Activated T-helper 17 cell treated with anti-CD3 and anti-CD28 coated beads, Interleukin-2, amount 50 U/mL, for 72 hours (primary cell): ENCODE results near the gene UBXN6. TPM values are rescaled to one million over a fixed set of nuclear protein-coding genes. Genes with fewer than 3 reads are reported as not detected.

Experiments
- ATAC-seq: fragments of 150-1000 bp; cut with Tn5 transposase; replicated peaks from 2 replicates; pipeline ENCODE4 v1.10.0; 2021; ENCODE audit warnings: mild to moderate bottlenecking, moderate library complexity
- H3K27ac Mint-ChIP-seq: one replicate; pipeline ENCODE4 v1.8.0; 2022; ENCODE audit warnings: mixed read lengths
- H3K27me3 Mint-ChIP-seq: one replicate; pipeline ENCODE4 v1.8.0; 2022; ENCODE audit warnings: mixed read lengths
- H3K36me3 Mint-ChIP-seq: one replicate; pipeline ENCODE4 v1.8.0; 2022; ENCODE audit warnings: low read depth, mild to moderate bottlenecking, mixed read lengths
- H3K4me1 Mint-ChIP-seq: one replicate; pipeline ENCODE4 v1.8.0; 2022; ENCODE audit warnings: mixed read lengths
- H3K4me3 Mint-ChIP-seq: one replicate; pipeline ENCODE4 v1.8.0; 2022; ENCODE audit warnings: mild to moderate bottlenecking, mixed read lengths
- H3K9me3 Mint-ChIP-seq: one replicate; pipeline ENCODE4 v1.8.0; 2022; ENCODE audit warnings: mixed read lengths
- total RNA-seq, 2 donors: library from RNA; stranded (reverse); gene quantifications; one replicate each; pipeline ENCODE4 v1.2.3, GENCODE V29; 2022

Gene UBXN6
- total RNA-seq, 2 donors from 2014 or later: 37.4 to 40.1 TPM

DNA sequence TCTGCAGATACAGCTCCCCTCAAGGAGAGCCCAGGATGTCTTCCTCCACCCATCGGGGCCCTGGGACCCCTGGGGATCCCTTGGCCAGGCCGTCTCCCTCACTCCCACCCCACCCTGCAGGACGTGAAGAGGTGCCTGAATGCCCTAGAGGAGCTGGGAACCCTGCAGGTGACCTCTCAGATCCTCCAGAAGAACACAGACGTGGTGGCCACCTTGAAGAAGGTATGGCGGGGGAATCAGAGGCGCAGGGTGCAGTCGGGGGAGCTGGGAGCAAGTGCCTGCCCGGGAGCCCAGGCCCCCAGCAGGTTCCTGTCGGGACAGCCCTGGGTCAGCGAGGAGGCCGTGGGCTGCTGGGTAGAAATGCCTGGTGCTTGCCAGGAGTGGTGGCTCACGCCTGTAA lies 41.1 kb upstream of the UBXN6 start:
- no peaks in the 10 kb centered on the region for H3K4me1 Mint-ChIP-seq
- H3K4me3 Mint-ChIP-seq: no peak overlapping the region
- peaks cover 35% of the 10 kb centered on the region for H3K36me3 Mint-ChIP-seq
- ATAC-seq: no peak
- H3K27me3 Mint-ChIP-seq: no peaks in the 10 kb centered on the region
- no peak overlapping the region for H3K27ac Mint-ChIP-seq
- H3K9me3 Mint-ChIP-seq: no peaks in the 10 kb centered on the region

- Mint-ChIP-seq H3K4me3 (no peak overlapping the region), H3K36me3 (peaks cover 35% of the 10 kb centered on the region), H3K27me3 (no peaks in the 10 kb centered on the region), H3K27ac (no peak overlapping the region), H3K4me1 (no peaks in the 10 kb centered on the region), H3K9me3 (no peaks in the 10 kb centered on the region)
- ATAC-seq: no peak
Measured at GRCh38 chr19:4497770-4498389, 40.3 kb upstream of the UBXN6 start.

DNA sequence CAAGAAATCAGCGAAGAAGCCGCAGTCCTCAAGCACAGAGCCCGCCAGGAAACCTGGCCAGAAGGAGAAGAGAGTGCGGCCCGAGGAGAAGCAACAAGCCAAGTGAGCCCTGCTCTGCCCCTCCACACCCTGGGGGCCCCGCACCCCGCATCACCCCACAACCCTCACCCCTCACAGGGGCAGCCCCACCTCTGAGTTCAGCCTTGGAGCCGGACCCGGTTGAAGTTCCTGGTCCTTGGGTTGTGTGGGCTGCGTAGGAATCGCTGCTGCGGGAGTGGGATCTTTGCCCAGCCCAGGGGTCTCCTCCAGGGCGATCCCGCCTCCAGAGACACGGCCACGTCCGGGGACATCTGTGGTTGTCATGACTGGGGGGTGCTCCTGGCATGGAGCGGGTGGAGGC lies 38.7 kb upstream of the UBXN6 start:
- ATAC-seq: no peak
- Mint-ChIP-seq H3K27me3 (no peaks in the 10 kb centered on the region), H3K4me1 (no peaks in the 10 kb centered on the region)

GRCh38 chr19:4495471-4495870 lies 37.9 kb upstream of the UBXN6 start:
- no peak overlapping the region for H3K27ac Mint-ChIP-seq
- ATAC-seq: no peak
- no peaks in the 10 kb centered on the region for H3K27me3 Mint-ChIP-seq
- no peaks in the 10 kb centered on the region for H3K9me3 Mint-ChIP-seq
- peaks cover 29% of the 10 kb centered on the region for H3K36me3 Mint-ChIP-seq
- H3K4me1 Mint-ChIP-seq: no peaks in the 10 kb centered on the region
- H3K4me3 Mint-ChIP-seq: no peak overlapping the region

More for the DNA sequence above, 38.7 kb upstream of the UBXN6 start:
- Mint-ChIP-seq H3K27ac (no peak overlapping the region), H3K36me3 (peaks cover 35% of the 10 kb centered on the region), H3K9me3 (no peaks in the 10 kb centered on the region), H3K4me3 (no peak overlapping the region)

- peaks cover 21% of the 10 kb centered on the region for H3K36me3 Mint-ChIP-seq
- H3K27ac Mint-ChIP-seq: no peak overlapping the region
- no peaks in the 10 kb centered on the region for H3K27me3 Mint-ChIP-seq
- no peaks in the 10 kb centered on the region for H3K9me3 Mint-ChIP-seq
- ATAC-seq: no peak
- no peaks in the 10 kb centered on the region for H3K4me1 Mint-ChIP-seq
- H3K4me3 Mint-ChIP-seq: no peak overlapping the region
Measured at GRCh38 chr19:4494691-4495064, 37.1 kb upstream of the UBXN6 start.

DNA sequence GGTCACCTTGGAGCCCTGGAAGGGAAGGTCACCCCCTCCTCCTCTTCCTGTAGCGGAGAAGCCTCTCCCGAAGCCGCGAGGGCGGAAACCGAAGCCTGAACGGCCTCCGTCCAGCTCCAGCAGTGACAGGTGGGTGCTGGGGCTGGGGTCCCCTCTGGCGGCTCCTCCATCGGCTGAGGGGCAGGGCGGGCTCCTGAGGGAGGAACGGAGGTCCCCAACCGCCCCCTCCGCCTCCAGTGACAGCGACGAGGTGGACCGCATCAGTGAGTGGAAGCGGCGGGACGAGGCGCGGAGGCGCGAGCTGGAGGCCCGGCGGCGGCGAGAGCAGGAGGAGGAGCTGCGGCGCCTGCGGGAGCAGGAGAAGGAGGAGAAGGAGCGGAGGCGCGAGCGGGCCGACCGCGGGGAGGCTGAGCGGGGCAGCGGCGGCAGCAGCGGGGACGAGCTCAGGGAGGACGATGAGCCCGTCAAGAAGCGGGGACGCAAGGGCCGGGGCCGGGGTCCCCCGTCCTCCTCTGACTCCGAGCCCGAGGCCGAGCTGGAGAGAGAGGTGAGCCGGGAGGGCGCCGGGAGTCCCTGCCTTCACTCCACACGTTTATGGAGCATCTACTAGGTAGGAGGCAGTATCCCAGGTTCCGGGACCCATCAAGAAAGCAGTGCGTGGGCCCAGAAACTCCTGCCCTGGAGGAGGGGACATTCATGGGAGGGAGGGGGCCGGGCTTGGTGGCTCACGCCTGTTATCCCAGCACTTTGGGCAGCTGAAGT lies 36.5 kb upstream of the UBXN6 start:
- Mint-ChIP-seq H3K4me1 (no peaks in the 10 kb centered on the region), H3K27me3 (no peaks in the 10 kb centered on the region), H3K9me3 (no peaks in the 10 kb centered on the region), H3K36me3 (peaks cover 16% of the 10 kb centered on the region), H3K4me3 (no peak overlapping the region), H3K27ac (no peak overlapping the region)
- no peak for ATAC-seq

DNA sequence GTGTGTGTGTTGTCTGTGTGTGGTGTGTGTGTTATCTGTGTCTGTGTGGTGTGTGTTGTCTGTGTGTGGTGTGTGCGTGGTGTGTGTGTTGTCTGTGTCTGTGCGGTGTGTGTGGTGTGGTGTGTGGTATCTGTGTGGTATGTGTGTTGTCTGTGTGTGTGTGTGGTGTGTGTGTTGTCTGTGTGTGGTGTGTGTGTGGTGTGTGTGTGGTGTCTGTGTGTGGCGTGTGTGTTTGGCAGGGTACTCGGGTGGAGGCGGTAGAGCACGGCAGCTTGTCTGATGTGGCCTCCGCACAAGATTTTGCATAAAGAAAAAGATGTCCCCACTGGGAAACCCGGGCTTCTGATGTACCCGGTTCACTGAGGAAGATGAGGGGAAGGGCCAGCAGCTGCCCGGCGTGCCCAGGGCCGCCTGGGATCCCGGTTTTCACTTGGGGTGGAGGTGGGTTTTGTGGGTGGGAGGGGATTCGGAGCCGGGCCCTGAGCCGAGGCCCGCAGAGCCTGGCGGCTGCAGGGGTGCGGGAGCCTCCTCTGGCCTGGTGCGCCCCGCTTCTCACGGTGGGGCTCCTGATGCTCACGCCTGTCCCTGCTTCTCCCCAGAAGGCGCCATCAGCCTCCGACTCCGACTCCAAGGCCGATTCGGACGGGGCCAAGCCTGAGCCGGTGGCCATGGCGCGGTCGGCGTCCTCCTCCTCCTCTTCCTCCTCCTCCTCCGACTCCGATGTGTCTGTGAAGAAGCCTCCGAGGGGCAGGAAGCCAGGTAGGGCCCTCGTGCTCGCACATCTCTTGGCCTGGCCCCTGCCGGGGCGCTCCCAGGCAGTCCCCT lies 35.7 kb upstream of the UBXN6 start:
- Mint-ChIP-seq H3K36me3 (peaks cover 15% of the 10 kb centered on the region), H3K9me3 (no peaks in the 10 kb centered on the region), H3K4me3 (no peak overlapping the region)

GRCh38 chr19:4492337-4493103 lies 34.9 kb upstream of the UBXN6 start:
- no peak overlapping the region for H3K27ac Mint-ChIP-seq
- no peaks in the 10 kb centered on the region for H3K27me3 Mint-ChIP-seq
- ATAC-seq: no peak
- no peaks in the 10 kb centered on the region for H3K9me3 Mint-ChIP-seq
- H3K36me3 Mint-ChIP-seq: peaks cover 15% of the 10 kb centered on the region
- H3K4me3 Mint-ChIP-seq: no peak overlapping the region
- no peaks in the 10 kb centered on the region for H3K4me1 Mint-ChIP-seq

More for the DNA sequence above, 35.7 kb upstream of the UBXN6 start:
- H3K4me1 Mint-ChIP-seq: no peaks in the 10 kb centered on the region
- no peak for ATAC-seq
- no peak overlapping the region for H3K27ac Mint-ChIP-seq
- H3K27me3 Mint-ChIP-seq: no peaks in the 10 kb centered on the region

GRCh38 chr19:4491446-4491845 lies 33.9 kb upstream of the UBXN6 start:
- H3K27ac Mint-ChIP-seq: no peak overlapping the region
- no peaks in the 10 kb centered on the region for H3K9me3 Mint-ChIP-seq
- H3K4me1 Mint-ChIP-seq: no peaks in the 10 kb centered on the region
- no peak for ATAC-seq
- peaks cover 21% of the 10 kb centered on the region for H3K36me3 Mint-ChIP-seq
- H3K4me3 Mint-ChIP-seq: no peak overlapping the region
- no peaks in the 10 kb centered on the region for H3K27me3 Mint-ChIP-seq

DNA sequence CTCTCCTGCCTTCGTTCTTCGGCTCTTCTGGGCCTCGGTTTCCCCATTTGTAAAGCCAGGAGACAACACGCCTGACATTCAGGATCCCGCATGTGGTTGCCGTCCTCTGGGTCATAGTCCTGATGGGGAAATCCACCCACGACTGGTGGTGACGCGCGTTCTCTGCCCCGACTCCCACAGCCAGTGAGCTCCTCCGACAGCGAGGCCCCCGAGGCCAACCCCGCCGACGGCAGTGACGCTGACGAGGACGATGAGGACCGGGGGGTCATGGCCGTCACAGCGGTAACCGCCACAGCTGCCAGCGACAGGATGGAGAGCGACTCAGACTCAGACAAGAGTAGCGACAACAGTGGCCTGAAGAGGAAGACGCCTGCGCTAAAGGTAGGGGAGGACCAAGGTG lies 30.9 kb upstream of the UBXN6 start:
- Mint-ChIP-seq H3K27me3 (no peaks in the 10 kb centered on the region), H3K27ac (no peak overlapping the region), H3K36me3 (peaks cover 22% of the 10 kb centered on the region), H3K9me3 (no peaks in the 10 kb centered on the region), H3K4me3 (no peak overlapping the region), H3K4me1 (no peaks in the 10 kb centered on the region)
- ATAC-seq: no peak

- no peak overlapping the region for H3K27ac Mint-ChIP-seq
- no peaks in the 10 kb centered on the region for H3K27me3 Mint-ChIP-seq
- no peak overlapping the region for H3K4me3 Mint-ChIP-seq
Measured at GRCh38 chr19:4487572-4487971, 30.0 kb upstream of the UBXN6 start.

DNA sequence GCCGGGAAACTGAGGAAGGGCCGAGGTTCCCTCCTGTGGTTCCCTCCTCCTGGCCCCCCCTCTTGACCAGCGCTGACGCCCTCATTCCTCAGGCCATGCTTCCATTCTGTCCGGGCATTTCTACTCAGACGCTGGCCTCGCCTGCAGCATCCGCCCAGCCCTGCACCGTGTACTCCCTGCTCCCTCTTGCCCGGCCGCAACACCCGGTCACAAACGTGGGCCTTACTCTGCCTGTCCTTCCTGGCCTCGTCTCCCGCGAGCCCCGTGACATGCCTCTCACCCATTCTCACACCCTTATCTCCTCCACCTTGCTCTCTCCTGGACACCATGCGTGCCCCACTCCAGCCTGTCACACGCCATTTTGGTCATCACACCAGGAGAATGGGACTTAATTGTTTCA lies 25.8 kb upstream of the UBXN6 start:
- no peak overlapping the region for H3K4me3 Mint-ChIP-seq
- peaks cover 40% of the 10 kb centered on the region for H3K36me3 Mint-ChIP-seq
- H3K4me1 Mint-ChIP-seq: no peaks in the 10 kb centered on the region
- no peaks in the 10 kb centered on the region for H3K9me3 Mint-ChIP-seq
- no peak overlapping the region for H3K27ac Mint-ChIP-seq
- H3K27me3 Mint-ChIP-seq: no peaks in the 10 kb centered on the region
- no peak for ATAC-seq

More at GRCh38 chr19:4487572-4487971, 30.0 kb upstream of the UBXN6 start:
- peaks cover 26% of the 10 kb centered on the region for H3K36me3 Mint-ChIP-seq
- no peaks in the 10 kb centered on the region for H3K4me1 Mint-ChIP-seq
- H3K9me3 Mint-ChIP-seq: no peaks in the 10 kb centered on the region
- ATAC-seq: no peak

DNA sequence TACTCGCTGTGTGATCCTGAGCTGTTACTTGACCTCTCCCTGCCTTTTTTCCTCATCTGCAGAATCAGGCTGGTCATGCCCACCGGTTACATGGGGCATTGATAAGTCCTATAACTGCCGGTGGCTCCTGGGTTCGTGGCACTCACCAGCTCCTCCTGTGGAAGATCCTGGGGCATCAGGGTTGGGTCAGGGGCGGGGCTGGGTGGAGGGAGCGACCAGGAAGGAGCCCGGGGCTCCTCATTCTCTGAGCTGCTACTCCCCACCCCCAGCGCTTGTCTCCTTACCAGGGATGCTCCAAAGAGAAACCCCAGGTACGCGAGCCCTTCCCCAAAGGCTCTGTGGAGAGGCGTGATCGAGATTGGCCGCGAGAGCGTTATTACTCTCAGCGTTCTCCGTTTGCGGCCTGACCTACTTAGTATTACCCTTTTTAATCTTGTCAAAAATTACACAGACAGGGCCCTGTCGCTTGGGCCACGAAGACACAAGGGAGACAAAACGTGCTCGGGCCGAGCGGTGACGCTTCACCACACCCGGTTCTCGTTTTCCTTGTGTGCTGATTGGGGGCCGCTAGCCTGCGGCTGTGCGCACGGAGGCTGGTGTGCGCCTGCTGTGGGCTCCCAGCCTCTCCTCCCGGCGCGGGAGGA lies 25.2 kb upstream of the UBXN6 start:
- no peaks in the 10 kb centered on the region for H3K27me3 Mint-ChIP-seq
- ATAC-seq: no peak
- no peaks in the 10 kb centered on the region for H3K9me3 Mint-ChIP-seq
- no peak overlapping the region for H3K4me3 Mint-ChIP-seq
- peaks cover 45% of the 10 kb centered on the region for H3K36me3 Mint-ChIP-seq
- H3K4me1 Mint-ChIP-seq: no peaks in the 10 kb centered on the region
- no peak overlapping the region for H3K27ac Mint-ChIP-seq
